Measurements from ENCODE around the gene TSPAN14.

- TF ChIP-seq CTCF (IDR thresholded peaks at IDR 0.05) (no peak), POLR2A (IDR thresholded peaks at IDR 0.05) (no peak)
Measured at GRCh38 chr10:80489371-80490112, 35.4 kb downstream of the TSPAN14 start.

All from lower leg skin (tissue), 3 donors.